Measurements from ENCODE around the gene B3GALT5.

The B3GALT5 gene

GRCh38 chr21:39648879-39649278, 36.1 kb downstream of the B3GALT5 start:
- DNase-seq, result no peak

GRCh38 chr21:39649526-39649925, 36.8 kb downstream of the B3GALT5 start:
- no peak for DNase-seq

DNA sequence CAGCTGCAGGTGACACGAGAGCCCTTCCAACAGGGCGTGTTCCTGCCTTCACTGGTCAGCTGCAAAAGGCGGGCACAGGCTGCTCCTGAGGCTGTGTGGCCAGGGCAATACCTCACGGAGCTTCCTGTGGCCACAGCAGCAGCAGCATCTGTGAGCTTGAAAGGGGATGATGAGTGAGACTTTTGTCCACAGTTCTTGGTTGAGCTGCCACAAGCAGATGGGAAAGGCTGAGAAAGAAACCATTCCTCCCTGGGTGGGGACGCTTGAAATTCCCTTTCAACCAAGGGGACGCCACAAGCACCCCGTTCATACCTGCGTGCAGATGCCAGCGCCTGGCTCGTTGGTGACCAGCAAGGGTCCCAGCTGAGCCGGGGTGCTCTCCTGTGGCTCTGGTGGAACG, 37.6 kb downstream of the B3GALT5 start:
- DNase-seq, result no peak

DNA sequence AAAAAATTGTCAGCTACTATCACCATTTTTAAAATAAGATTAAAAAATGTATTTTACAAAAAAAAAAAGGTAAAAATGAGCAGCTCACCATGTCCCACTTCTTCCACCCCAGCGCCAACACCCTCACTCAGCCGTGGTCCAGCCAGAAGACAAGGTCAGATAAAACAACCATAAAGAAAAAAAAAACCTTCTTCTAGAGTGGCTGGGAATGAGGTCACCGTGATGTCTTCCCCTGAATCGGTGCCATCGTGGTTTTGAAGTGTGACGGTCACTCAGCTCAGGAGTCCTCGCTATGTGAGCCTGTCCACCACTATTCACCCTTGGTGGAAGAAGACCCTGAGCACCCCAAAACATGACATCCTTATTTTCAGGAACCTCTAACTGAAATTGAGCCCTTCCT, 38.1 kb downstream of the B3GALT5 start:
- no peak for DNase-seq

- no peak for DNase-seq
Observed at GRCh38 chr21:39651206-39651605, 38.5 kb downstream of the B3GALT5 start.

GRCh38 chr21:39654951-39655350, 42.2 kb downstream of the B3GALT5 start:
- no peak for DNase-seq

GRCh38 chr21:39655589-39655988, 42.8 kb downstream of the B3GALT5 start:
- DNase-seq, result no peak

- DNase-seq, result no peak
Observed at GRCh38 chr21:39656209-39656608, 43.5 kb downstream of the B3GALT5 start.

DNA sequence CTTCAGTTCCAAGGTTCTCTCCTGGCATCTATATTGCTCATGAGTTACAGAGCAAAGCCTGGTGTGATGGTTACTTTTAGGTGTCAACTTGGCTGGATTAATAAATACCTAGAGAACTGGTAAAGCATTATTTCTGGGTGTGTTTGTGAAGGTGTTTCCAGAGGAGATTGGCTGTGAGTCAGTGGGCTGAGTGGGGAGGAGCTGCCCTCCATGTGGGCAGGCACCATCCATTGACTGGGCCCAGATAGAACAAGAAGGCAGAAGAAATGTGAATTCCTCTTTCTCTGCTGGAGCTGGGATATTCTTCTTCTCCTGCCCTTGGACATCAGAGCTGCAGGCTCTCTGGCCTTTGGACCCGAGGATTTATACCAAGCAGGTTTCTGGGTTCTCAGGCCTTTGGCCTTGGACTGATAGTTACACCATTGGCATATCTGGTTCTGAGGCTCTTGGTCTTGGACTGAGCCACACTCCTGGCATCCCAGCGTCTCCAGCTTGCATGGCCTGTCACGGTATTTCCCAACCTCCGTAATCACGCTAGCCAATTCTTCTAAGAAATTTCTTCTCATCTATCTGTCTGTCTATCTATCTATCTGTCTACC, 44.5 kb downstream of the B3GALT5 start:
- DNase-seq, result no peak

DNA sequence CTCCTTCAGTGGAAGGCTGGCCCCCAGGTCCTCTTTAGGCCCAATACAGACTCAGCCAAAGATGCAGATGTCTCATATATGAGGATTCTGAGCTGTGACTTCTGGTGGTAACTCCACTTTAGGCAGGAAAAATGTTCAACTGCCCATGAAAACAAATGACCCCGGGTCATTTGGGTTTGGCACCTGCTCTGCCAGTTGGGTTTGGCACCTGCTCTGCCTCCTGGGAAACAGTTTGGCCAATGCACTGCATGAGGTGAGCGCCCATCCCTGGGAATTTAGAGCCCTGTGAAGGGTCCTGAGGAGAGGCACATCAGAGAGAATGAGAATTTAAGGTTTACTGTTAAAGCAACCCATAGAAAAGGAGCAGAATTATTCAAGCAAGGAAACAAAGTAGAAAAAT, 45.3 kb downstream of the B3GALT5 start:
- DNase-seq, result no peak

DNA sequence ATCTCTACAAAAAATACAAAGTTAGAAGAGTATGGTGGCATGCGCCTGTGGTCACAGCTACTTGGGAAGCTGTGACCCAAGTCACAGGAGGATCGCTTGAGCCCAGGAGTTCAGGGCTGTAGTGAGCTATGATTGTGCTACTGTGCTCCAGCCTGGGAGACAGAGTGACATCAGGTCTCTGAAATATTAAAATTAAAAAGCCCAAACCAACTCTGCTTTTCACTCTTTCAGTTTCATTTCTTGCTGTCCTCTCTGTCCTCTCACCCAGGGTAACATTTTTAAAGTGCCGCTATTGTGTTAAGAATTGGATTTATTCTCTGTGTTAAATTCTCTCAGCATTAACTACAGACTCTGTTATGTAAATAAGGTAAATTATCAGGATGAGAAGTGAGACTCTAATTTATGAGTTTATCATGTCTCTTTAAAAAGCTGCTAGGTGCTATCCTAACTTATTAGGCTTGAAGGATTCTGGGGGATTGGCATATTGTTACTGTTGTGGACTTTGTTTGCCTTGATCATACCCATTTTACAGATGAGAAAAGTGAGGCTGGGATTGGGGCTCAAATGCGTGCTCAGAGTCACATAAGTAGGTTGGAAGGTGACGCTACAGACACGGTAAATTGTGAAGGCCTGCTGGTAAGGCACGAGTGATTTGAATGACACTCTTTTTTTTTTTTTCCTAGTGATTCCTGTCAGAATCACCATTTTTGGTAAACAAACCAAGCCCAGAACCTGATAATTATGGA, 46.5 kb downstream of the B3GALT5 start:
- DNase-seq, result no peak

DNA sequence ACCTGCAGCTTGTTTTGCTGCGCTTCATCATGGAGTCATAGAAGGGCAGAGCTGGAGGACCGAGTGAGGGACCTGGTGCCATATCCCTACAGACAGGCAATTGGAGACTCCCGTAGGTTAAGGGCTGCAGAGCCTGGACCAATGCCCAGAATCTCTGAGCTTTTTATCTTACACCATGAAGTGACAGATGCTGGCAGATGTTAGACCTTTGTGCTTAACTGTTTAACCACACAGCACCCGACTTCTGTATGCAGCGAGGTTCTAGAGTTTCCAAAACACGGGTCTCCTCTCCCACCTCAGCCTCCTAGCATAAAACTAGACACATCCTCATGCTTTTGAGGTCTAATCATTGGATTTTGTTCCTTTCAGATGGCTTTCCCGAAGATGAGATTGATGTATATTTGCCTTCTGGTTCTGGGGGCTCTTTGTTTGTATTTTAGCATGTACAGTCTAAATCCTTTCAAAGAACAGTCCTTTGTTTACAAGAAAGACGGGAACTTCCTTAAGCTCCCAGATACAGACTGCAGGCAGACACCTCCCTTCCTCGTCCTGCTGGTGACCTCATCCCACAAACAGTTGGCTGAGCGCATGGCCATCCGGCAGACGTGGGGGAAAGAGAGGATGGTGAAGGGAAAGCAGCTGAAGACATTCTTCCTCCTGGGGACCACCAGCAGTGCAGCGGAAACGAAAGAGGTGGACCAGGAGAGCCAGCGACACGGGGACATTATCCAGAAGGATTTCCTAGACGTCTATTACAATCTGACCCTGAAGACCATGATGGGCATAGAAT, 47.6 kb downstream of the B3GALT5 start:
- DNase-seq, result peak; percentile 33 to 81

DNA sequence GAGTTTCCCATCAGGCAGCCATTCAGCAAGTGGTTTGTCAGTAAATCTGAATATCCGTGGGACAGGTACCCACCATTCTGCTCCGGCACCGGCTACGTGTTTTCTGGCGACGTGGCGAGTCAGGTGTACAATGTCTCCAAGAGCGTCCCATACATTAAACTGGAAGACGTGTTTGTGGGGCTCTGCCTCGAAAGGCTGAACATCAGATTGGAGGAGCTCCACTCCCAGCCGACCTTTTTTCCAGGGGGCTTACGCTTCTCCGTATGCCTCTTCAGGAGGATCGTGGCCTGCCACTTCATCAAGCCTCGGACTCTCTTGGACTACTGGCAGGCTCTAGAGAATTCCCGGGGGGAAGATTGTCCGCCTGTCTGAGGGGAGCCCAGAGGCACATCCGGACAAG, 48.4 kb downstream of the B3GALT5 start:
- no peak for DNase-seq

GRCh38 chr21:39661740-39662139, 49.0 kb downstream of the B3GALT5 start:
- no peak for DNase-seq

DNA sequence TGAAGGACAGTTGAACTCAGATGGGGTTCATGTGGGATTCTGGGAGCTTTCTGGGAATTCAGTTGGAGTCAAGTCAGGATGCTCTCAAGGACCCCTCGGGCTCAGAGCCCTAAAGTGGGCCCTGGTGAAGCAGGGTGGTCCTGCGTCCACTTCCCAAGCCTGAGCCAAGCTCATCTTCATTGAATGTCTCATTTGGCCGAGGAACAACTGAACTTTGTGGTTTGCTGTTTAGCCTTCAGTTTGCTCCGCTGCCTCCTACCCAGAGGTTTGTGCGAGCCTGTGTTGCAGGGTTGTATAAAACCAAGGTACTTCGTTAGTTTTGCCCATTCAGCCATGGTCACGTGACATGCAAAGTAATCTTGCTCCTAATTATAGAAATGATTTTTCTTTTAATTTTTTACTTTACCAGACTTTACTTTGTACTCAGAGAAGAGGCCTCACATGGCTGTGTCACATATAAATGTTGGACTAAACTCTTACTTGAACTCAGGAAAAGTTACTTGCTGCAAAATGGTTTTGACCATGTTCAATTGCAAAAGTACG, 49.7 kb downstream of the B3GALT5 start:
- DNase-seq, result no peak

- DNase-seq, result no peak
Observed at GRCh38 chr21:39663066-39663465, 50.3 kb downstream of the B3GALT5 start.

GRCh38 chr21:39663742-39664492, 51.2 kb downstream of the B3GALT5 start:
- DNase-seq, result no peak

- no peak for DNase-seq
Observed at GRCh38 chr21:39664586-39664985, 51.8 kb downstream of the B3GALT5 start.

GRCh38 chr21:39666026-39666425, 53.3 kb downstream of the B3GALT5 start:
- DNase-seq, result no peak

GRCh38 chr21:39666681-39667315, 54.1 kb downstream of the B3GALT5 start:
- no peak for DNase-seq

GRCh38 chr21:39667353-39667891, 54.7 kb downstream of the B3GALT5 start:
- DNase-seq, result no peak

DNA sequence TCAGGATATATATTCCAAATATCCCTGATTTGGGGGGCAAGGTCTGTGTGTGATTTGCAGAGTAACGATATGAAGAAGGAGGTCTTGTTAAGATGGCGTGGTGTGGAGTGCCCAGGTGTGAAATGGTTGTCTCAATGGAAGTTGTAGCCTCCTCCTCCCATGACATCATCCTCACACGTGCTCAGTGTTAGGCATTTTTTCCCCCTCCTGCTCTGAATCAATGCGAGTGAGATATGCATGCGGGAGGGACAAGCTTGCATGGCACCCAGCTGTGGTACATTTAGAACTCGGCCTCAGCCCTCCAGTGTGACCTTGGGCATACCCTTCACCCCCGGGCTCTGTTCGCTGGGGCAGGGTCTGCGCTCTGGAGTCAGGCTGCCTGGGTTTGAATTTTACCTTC, 55.6 kb downstream of the B3GALT5 start:
- DNase-seq, result no peak

All from NCI-H524 (cell line).